AG09319 (cell line): ENCODE measurements around the gene FOXJ3.

Experiments used
- DNase-seq: peaks from one replicate; pipeline ENCODE4 v3.0.0-alpha.2; 2010; ENCODE audit warnings: low read depth; ENCODE audit errors: extremely low read depth
- CTCF ChIP-seq: IDR thresholded peaks from 2 replicates; pipeline ENCODE4 v1.5.1; 2011; ENCODE audit warnings: low read depth, mild to moderate bottlenecking, inconsistent platforms, low read length, moderate library complexity

Gene FOXJ3

GRCh38 chr1:42152119-42152518 lies 182.9 kb downstream of the FOXJ3 start:
- DNase-seq: no peak
- TF ChIP-seq CTCF: no peak

- TF ChIP-seq CTCF: no peak
Measured at GRCh38 chr1:42150651-42151050, 184.4 kb downstream of the FOXJ3 start.

GRCh38 chr1:42148166-42148565 lies 186.9 kb downstream of the FOXJ3 start:
- TF ChIP-seq CTCF: no peak
- DNase-seq: no peak

More at GRCh38 chr1:42150651-42151050, 184.4 kb downstream of the FOXJ3 start:
- no peak for DNase-seq

- peak; percentile 91 for TF ChIP-seq CTCF
- DNase-seq: no peak
Measured at GRCh38 chr1:42146626-42147320, 188.3 kb downstream of the FOXJ3 start.

DNA sequence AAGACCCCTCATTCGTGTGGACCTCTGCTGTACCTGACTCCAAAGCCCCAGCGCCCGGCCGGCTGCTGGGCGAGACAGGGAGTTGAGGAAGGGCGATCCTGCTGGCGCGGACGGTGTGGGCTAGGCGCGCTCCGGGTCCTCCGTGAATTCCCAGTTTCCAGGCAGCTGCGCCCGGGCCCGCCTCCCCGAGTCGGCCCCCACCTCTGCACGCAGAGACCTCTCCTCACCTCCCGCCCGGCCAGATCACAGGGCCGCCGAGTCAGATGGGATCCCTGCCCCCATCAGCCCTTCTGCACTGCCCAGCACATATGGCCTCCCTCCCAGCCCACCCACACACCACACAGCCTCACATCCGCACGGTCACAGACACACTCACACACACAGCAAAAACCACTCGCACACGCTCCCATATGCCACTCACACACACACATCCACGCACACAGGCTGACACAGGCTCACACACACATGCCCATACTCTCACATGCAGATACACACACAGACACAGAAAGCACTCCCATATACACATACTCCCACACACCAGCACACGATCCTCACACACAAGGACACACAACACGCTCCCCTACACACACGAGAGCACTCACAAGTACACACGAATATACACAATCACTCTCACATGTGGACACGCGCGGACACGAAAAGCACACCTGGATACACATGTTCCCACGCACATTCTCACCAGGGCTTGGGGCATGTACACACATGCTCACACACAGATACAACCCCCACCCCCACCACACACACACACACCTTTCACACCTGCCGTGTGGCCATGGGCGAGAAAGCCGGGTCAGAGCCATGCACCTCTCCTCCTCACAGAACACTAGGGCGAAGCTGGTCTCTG lies 189.0 kb downstream of the FOXJ3 start:
- DNase-seq: no peak
- TF ChIP-seq CTCF: no peak

- no peak for TF ChIP-seq CTCF
- DNase-seq: no peak
Measured at GRCh38 chr1:42145389-42145716, 189.7 kb downstream of the FOXJ3 start.

DNA sequence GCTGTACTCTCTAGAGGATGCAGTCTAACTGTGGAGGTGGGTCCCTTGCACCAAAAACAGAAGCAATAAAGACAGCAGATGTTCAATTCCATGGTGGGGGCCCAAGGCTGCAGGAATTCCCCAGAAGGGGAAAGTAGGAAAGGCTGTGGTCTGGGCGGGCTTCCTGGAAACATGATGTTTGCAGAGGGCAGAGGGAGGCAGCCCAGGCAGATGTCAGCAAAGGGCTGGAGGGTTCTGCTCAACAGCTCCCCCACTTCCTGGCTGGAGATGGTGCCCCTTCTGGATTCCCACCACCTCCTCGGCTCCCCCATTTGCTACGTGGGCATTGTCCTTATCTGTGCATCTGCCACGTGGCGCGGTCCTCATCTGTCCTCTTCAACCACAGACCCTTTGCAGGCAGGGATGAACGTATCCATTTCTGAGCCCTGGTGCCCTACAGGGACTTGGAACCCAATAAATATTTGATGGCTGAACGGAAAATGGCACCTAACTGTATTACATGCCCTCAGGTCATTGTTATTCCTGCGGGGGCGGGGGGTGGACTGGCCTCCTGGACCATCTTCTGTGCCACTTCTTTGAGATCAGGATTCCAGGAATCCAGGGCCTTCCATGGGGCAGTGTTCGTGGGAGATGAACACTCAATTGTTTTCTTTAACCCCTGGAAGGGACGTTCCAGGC lies 190.2 kb downstream of the FOXJ3 start:
- TF ChIP-seq CTCF: no peak
- DNase-seq: no peak
